Activated B cell treated with CpG ODN at 0.5 μM for 24 hours (primary cell): ENCODE data around the gene MRGPRX3. TPM values are rescaled to one million over a fixed set of nuclear protein-coding genes. Genes with fewer than 3 reads are reported as not detected.
A peak's percentile ranks its signal among the peaks of the same experiment; 100 is the strongest.
"Not testable (repeated sequence)": the region's sequence is repeated elsewhere in the genome, so short reads cannot be mapped to it uniquely, and the experiment has no call there.

Experiments used
- ATAC-seq: fragments of 200-7000 bp; cut with Tn5 transposase; one replicate; pipeline ENCODE4 v1.10.0; 2021; ENCODE audit warnings: low read depth, mild to moderate bottlenecking, moderate library complexity
- CTCF ChIA-PET: fragments of 350-600 bp; sonication (Branson Sonifier 250); formaldehyde crosslinking; loops from one replicate; lab custom pipeline; 2021; ENCODE audit warnings: antibody characterized with exemption; lab: Charles Lee
- POLR2A ChIA-PET: fragments of 350-600 bp; sonication (Branson Sonifier 250); formaldehyde crosslinking; loops from one replicate; lab custom pipeline; 2021; ENCODE audit warnings: antibody characterized with exemption; lab: Charles Lee
- DNase-seq: peaks from one replicate; pipeline ENCODE4 v3.0.0; 2022
- H3K27ac Mint-ChIP-seq: one replicate; pipeline ENCODE4 v1.8.0; 2020; ENCODE audit warnings: mixed read lengths
- H3K27me3 Mint-ChIP-seq: one replicate; pipeline ENCODE4 v1.8.0; 2021; ENCODE audit warnings: mixed read lengths
- H3K36me3 Mint-ChIP-seq: one replicate; pipeline ENCODE4 v1.8.0; 2021; ENCODE audit warnings: low read depth, mixed read lengths
- H3K4me1 Mint-ChIP-seq: one replicate; pipeline ENCODE4 v1.8.0; 2021; ENCODE audit warnings: mixed read lengths
- H3K4me3 Mint-ChIP-seq: one replicate; pipeline ENCODE4 v1.8.0; 2020; ENCODE audit warnings: mild to moderate bottlenecking, mixed read lengths
- H3K9me3 Mint-ChIP-seq: one replicate; pipeline ENCODE4 v1.8.0; 2020; ENCODE audit warnings: mixed read lengths
- CTCF ChIP-seq: fragments of 200-600 bp; IDR thresholded peaks from one replicate; pipeline ENCODE4 v1.8.0; 2022; ENCODE audit warnings: antibody characterized with exemption, mild to moderate bottlenecking
- intact Hi-C: fragments of 100-400 bp; cut with micrococcal nuclease; formaldehyde crosslinking; loops from one replicate; pipeline ENCODE4 v1.15.1; 2024
- total RNA-seq: library from RNA; stranded (reverse); gene quantifications from 2 replicates; pipeline ENCODE4 v1.2.3, GENCODE V29; 2022

MRGPRX3 gene
- total RNA-seq, 1 donor from 2014 or later = not detected

DNA sequence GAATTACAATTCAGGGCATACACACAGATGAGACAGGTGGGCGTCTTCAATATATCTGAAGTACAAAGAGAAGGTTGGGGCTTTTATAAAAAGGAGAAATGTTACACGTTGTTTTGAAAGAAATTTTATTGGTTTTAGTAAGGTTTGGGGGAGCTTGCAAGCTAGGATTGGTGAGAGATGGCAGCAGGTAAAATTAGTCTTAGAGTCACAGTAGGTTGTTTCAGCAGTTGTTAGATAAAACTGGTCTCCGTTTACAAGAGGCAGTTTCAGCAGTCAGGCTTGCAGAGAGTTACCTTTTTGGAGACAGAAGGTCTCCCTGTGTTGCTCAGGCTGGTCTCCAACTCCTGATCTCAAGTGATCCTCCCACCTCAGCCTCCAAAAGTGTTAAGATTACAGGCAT lies 24.1 kb upstream of the MRGPRX3 start:
- peaks cover 17% of the 10 kb centered on the region for H3K4me1 Mint-ChIP-seq
- intact Hi-C loops = loop anchor here (5.0 to 10.0 kb wide), 3 partner anchors 376 to 1373 kb away; partner anchors contain the start of genes C11orf58, KCNC1 and RPS13
- POLR2A ChIA-PET = no interaction called here
- ATAC-seq (no peak), DNase-seq (no peak)
- no peak overlapping the region for H3K4me3 Mint-ChIP-seq
- H3K9me3 Mint-ChIP-seq = no peaks in the 10 kb centered on the region
- no peak for TF ChIP-seq CTCF
- CTCF ChIA-PET = no interaction called here
- H3K27ac Mint-ChIP-seq = no peak overlapping the region
- peaks cover 10% of the 10 kb centered on the region for H3K36me3 Mint-ChIP-seq
- H3K27me3 Mint-ChIP-seq = peaks cover 16% of the 10 kb centered on the region

GRCh38 chr11:18111005-18111404 lies 21.4 kb upstream of the MRGPRX3 start:
- ATAC-seq (no peak), DNase-seq (no peak)
- Mint-ChIP-seq H3K27ac (no peak overlapping the region), H3K9me3 (no peaks in the 10 kb centered on the region), H3K4me1 (peaks cover 8% of the 10 kb centered on the region), H3K36me3 (no peaks in the 10 kb centered on the region), H3K27me3 (peaks cover 25% of the 10 kb centered on the region), H3K4me3 (no peak overlapping the region)
- TF ChIP-seq CTCF = no peak
- POLR2A ChIA-PET = no interaction called here
- CTCF ChIA-PET = no interaction called here
- intact Hi-C loops = no loop called here

GRCh38 chr11:18115360-18116127 lies 16.8 kb upstream of the MRGPRX3 start:
- no peaks in the 10 kb centered on the region for H3K9me3 Mint-ChIP-seq
- ChIA-PET POLR2A (interaction anchor here (0.7 to 1.7 kb wide), 3 partner anchors 10 to 472 kb away, joined by 3 to 6 read pairs (median 4); partner anchors contain the start of genes LDHA and SAAL1), CTCF (interaction anchor here (0.6 to 2.3 kb wide), 25 partner anchors 10 to 687 kb away, joined by 3 to 34 read pairs (median 4); partner anchors contain the start of genes LDHA and SAAL1)
- no peak overlapping the region for H3K27ac Mint-ChIP-seq
- TF ChIP-seq CTCF = peak; percentile 64
- H3K4me1 Mint-ChIP-seq = peaks cover 4% of the 10 kb centered on the region
- DNase-seq (peak; percentile 36), ATAC-seq (peak; percentile 93)
- intact Hi-C loops = loop anchor here (1.0 to 5.0 kb wide), 6 partner anchors 425 to 1437 kb away; no protein-coding TSS in a partner anchor
- no peak overlapping the region for H3K4me3 Mint-ChIP-seq
- H3K36me3 Mint-ChIP-seq = no peaks in the 10 kb centered on the region
- H3K27me3 Mint-ChIP-seq = peaks cover 14% of the 10 kb centered on the region

DNA sequence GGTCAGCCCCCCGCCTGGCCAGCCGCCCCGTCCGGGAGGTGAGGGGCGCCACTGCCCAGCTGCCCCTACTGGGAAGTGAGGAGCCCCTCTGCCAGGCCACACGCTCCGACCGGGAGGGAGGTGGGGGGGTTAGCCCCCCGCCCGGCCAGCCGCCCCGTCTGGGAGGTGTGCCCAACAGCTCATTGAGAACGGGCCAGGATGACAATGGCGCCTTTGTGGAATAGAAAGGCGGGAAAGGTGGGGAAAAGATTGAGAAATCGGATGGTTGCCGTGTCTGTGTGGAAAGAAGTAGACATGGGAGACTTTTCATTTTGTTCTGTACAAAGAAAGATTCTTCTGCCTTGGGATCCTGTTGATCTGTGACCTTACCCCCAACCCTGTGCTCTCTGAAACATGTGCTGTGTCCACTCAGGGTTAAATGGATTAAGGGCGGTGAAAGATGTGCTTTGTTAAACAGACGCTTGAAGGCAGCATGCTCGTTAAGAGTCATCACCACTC lies 11.0 kb upstream of the MRGPRX3 start:
- H3K27me3 Mint-ChIP-seq, POLR2A ChIA-PET, H3K4me3 Mint-ChIP-seq, H3K27ac Mint-ChIP-seq, H3K4me1 Mint-ChIP-seq, H3K9me3 Mint-ChIP-seq, CTCF ChIA-PET, ATAC-seq, intact Hi-C loops, H3K36me3 Mint-ChIP-seq, DNase-seq: not testable (repeated sequence)

DNA sequence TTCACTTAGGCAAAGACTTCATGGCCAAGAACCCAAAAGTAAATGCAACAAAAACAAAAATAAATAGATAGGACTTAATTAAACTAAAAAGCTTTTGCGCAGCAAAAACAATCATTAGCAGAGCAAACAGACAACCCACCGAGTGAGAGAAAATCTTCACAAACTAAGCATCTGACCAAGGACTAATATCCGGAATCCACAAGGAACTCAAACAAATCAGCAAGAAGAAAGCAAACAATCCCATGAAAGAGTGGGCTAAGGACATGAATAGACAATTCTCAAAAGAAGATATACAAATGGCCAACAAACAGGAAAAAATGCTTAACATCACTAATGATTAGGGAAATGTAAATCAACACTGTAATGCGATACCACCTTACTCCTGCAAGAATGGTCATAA lies 1.3 kb upstream of the MRGPRX3 start:
- H3K27me3 Mint-ChIP-seq = peaks cover 43% of the 10 kb centered on the region
- H3K4me1 Mint-ChIP-seq, POLR2A ChIA-PET, ATAC-seq, H3K27ac Mint-ChIP-seq, CTCF ChIA-PET, intact Hi-C loops, H3K4me3 Mint-ChIP-seq, H3K36me3 Mint-ChIP-seq, H3K9me3 Mint-ChIP-seq, DNase-seq: not testable (repeated sequence)

GRCh38 chr11:18135308-18135707 lies 2.9 kb downstream of the MRGPRX3 start:
- no peaks in the 10 kb centered on the region for H3K4me1 Mint-ChIP-seq
- intact Hi-C loops = no loop called here
- no peaks in the 10 kb centered on the region for H3K36me3 Mint-ChIP-seq
- H3K9me3 Mint-ChIP-seq = no peaks in the 10 kb centered on the region
- ChIA-PET POLR2A (no interaction called here), CTCF (no interaction called here)
- H3K4me3 Mint-ChIP-seq = no peak overlapping the region
- peaks cover 27% of the 10 kb centered on the region for H3K27me3 Mint-ChIP-seq
- no peak overlapping the region for H3K27ac Mint-ChIP-seq
- TF ChIP-seq CTCF = no peak
- ATAC-seq = no peak
- no peak for DNase-seq
